Right hindlimb (tissue), 1 donor: Measurements from ENCODE around the gene PILRB.
"Not testable (repeated sequence)": the region's sequence is repeated elsewhere in the genome, so short reads cannot be mapped to it uniquely, and the experiment has no call there.

Experiments used
- DNase-seq: peaks from one replicate; pipeline ENCODE4 v3.0.0-alpha.2; 2018

Gene PILRB

GRCh38 chr7:100358027-100358856, at the start of gene PILRB:
TSS of gene PILRB (plus strand) at chr7:100358117. CDS start at chr7:100358303, 186 bp downstream.
- no peak for DNase-seq

DNA sequence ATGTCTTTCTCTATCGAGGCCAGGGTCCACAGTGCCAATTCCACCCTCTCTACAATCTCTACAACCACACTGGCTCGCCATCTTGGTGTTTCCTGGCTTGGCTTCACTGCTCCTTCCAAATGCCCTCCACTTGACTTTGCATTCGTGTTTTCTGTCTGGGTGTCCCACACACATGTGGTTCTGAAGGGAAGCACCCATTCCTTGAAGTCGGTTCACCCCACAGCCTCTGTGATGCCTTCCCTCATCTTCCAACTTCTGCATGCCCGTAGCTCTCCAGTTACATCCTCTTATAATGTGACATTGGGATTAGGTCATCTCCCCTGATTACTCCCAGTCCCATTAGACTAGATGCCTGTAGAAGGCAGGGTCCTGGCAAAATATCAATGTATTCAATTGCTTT, 39.6 kb upstream of the PILRB start:
- DNase-seq = not testable (repeated sequence)

GRCh38 chr7:100321648-100322047, 36.3 kb upstream of the PILRB start:
- DNase-seq = not testable (repeated sequence)

GRCh38 chr7:100324194-100324593, 33.7 kb upstream of the PILRB start:
- DNase-seq = not testable (repeated sequence)

- not testable (repeated sequence) for DNase-seq
These were observed 32.2 kb upstream of the PILRB start for GRCh38 chr7:100325671-100326070.

- DNase-seq = not testable (repeated sequence)
These were observed 31.0 kb upstream of the PILRB start for GRCh38 chr7:100326914-100327313.

GRCh38 chr7:100335566-100336466, 22.1 kb upstream of the PILRB start:
- peak; percentile 93 for DNase-seq

GRCh38 chr7:100338083-100338696, 19.7 kb upstream of the PILRB start:
- not testable (repeated sequence) for DNase-seq

GRCh38 chr7:100341286-100341685, 16.6 kb upstream of the PILRB start:
- not testable (repeated sequence) for DNase-seq

- no peak for DNase-seq
These were observed 15.2 kb upstream of the PILRB start for GRCh38 chr7:100342765-100343164.

- DNase-seq = not testable (repeated sequence)
These were observed 13.8 kb upstream of the PILRB start for GRCh38 chr7:100344124-100344559.

DNA sequence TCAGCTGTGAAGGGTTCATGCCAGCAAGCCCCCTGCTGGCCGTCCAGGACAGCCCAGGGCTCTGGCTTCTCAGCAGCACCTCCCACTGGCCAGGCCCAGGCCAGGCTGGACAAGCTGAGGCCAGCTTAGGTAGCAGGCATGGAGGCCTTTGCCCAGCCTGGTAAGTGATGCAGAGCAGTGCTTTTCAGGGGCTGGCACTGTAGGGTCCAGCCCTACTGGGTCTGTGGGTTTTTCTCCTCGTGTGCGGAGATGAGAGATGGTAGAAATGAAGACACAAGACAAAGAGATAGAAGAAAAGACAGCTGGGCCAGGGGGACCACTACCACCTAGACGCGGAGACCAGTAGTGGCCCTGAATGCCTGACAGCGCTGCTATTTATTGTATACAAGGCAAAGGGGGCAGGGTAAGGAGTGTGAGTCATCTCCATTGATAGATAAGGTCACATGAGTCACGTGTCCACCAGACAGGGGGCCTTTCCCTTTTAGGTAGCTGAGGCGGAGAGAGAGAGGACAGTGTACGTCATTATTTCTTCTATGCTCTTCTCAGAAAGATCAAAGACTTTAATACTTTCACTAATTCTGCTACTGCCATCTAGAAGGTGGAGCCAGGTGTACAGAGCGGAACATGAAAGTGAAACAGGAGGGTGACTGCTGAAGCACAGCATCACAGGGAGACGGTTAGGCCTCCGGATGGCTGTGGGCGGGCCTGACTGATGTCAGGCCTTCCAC, 13.2 kb upstream of the PILRB start:
- not testable (repeated sequence) for DNase-seq

DNA sequence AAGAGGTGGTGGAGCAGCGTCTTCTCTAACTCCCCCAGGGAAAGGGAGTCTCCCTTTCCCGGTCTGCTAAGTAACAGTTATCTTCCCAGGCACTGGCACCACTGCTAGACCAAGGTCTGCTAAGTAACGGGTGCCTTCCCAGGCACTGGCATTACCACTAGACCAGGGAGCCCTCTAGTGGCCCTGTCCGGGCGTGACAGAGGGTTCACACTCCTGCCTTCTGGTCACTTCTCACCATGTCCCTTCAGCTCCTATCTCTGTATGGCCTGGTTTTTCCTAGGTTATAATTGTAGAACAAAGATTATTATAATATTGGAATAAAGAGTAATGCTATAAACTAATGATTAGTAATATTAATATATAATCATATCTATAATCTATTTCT, 12.6 kb upstream of the PILRB start:
- DNase-seq = peak; percentile 60

- DNase-seq = no peak
These were observed 11.0 kb upstream of the PILRB start for GRCh38 chr7:100346921-100347320.

DNA sequence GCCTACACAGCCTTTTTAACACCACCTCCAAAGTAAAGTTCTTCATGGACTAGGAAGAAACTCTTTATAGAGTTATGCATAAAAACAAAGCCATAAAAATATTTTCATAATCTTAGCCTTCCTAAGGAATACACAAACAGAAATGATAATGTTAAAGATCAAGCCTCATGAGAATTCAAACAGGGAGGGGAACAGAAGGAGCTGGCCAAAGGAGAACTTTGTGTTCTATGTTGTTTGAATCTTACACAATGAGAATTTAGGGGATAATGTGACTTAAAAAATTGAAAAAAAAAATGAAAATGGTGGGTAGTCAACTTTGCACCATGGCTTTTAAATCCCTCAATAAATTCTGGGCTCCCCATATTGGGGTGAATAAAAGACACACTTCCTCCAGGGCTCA, 9.1 kb upstream of the PILRB start:
- DNase-seq = no peak

DNA sequence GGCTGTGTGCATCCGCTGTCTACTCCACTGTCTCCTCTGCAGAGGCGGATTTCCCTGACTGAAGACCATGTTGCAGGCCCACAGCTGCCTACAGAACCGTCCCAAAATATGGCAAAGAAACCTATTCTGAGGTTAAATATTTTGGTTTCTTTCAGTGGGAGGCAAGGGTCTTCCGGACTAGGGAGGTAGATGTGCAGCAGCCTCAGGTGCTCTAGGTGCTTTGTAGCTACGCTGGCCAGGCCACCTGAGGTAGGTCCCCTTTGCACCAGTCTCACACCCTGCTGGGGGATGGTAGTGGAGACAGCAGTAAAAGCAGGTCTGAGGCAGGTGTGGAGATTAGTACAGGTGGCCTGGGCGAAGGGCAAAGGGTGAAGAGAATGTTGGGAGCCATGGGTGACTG, 8.2 kb upstream of the PILRB start:
- DNase-seq = no peak

DNA sequence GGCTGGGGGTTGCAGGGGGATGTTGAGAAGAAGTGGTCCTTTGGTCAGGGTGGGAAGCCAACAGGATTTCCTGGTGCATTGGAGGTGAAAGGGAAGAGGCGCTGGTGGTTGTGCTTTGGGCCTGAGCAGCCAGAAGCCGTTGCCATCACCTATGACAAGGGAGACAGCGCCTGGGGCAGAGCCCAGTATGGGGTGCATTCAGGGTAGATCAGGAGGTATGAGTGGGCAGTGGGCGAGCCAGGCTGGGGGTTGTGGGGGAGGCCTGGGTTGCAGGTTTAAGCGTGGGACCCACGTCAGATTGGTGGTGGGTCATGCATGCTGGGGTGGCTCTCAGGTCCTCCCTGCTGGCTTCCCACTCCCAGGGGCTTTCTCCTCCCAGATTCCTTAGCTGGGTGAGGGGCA, 6.3 kb upstream of the PILRB start:
- DNase-seq = no peak

GRCh38 chr7:100352230-100352781, 5.6 kb upstream of the PILRB start:
- DNase-seq = not testable (repeated sequence)

DNA sequence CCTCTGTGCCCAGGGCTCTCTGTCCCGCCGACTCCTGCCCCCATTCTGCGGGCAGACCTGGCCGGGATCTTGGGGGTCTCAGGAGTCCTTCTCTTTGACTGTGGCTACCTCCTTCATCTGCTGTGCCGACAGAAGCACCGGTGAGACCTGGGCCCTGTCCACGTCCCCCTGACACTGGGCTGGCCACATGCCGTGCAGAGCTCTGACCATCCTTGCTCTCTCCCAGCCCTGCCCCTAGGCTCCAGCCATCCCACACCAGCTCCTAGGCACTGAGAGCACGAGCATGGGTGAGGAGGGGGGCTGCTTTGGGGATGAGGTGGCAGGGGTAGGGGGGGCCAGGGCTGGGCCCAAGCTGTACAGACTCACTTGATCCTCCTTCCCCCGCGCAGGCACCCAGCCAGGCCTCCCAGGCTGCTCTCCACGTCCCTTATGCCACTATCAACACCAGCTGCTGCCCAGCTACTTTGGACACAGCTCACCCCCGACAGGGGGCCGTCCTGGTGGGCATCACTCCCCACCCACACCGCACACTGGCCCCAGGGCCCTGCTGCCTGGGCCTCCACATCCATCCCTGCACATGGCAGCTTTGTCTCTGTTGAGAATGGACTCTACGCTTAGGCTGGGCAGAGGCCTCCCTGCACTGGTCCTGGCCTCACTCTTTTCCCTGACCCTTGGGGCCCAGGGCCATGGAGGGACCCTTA, 4.8 kb upstream of the PILRB start:
- no peak for DNase-seq

DNA sequence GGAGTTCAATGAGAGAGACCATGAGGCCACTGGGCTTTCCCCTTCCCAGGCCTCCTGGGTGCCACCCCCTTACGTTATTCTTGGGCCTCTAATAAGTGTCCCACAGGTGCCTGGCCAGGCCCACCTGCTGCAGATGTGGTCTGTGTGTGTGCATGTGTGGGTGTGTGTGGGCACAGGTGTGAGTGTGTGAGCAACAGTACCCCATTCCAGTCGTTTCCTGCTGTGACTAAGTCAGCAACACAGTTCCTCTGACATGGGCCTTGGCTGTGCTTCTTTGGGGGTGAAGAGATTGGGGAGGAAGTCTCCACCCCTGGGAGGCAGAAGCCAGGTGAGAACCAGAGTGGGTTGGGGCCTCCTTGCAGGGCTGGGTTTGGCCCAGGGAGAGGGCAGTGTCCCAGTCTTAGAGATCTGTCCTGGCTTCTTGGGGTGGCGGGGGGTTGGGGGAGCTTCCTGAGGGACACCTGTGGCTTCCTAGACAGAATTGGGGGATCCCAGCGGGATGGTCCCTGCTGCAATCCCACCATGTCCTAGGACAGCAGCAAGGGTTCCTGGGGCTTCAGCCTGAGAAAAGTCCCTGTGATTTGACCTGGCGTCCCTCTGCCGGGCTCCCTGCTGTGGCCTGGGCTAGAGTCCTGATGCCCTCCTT, 4.1 kb upstream of the PILRB start:
- DNase-seq = no peak
